ENCODE data around the gene AMZ2.
A peak's percentile ranks its signal among the peaks of the same experiment; 100 is the strongest.

AMZ2 gene

GRCh38 chr17:68238164-68238870 lies 9.5 kb upstream of the AMZ2 start:
- no peak for DNase-seq (ENCODE audit: low read depth)
- TF ChIP-seq CTCF (IDR thresholded peaks at IDR 0.05; ENCODE audit: insufficient read depth, low read depth, low read length, missing control alignments) = no peak
- H3K4me3 ChIP-seq (ENCODE audit: low read length) = no peak overlapping the region

GRCh38 chr17:68238871-68239253 lies 9.0 kb upstream of the AMZ2 start:
- H3K4me3 ChIP-seq (ENCODE audit: low read length) = no peak overlapping the region
- no peak for DNase-seq (ENCODE audit: low read depth)

GRCh38 chr17:68239632-68240366 lies 8.0 kb upstream of the AMZ2 start:
- no peak for TF ChIP-seq CTCF (IDR thresholded peaks at IDR 0.05; ENCODE audit: insufficient read depth, low read depth, low read length, missing control alignments)
- no peak for DNase-seq (ENCODE audit: low read depth)
- H3K4me3 ChIP-seq (ENCODE audit: low read length) = no peak overlapping the region

More at GRCh38 chr17:68238871-68239253, 9.0 kb upstream of the AMZ2 start:
- no peak for TF ChIP-seq CTCF (IDR thresholded peaks at IDR 0.05; ENCODE audit: insufficient read depth, low read depth, low read length, missing control alignments)

- no peak for DNase-seq (ENCODE audit: low read depth)
- no peak overlapping the region for H3K4me3 ChIP-seq (ENCODE audit: low read length)
- TF ChIP-seq CTCF (IDR thresholded peaks at IDR 0.05; ENCODE audit: insufficient read depth, low read depth, low read length, missing control alignments) = no peak
Observed at GRCh38 chr17:68246271-68247028, 1.4 kb upstream of the AMZ2 start.

- peak; percentile 82 for DNase-seq (ENCODE audit: low read depth)
- TF ChIP-seq CTCF (IDR thresholded peaks at IDR 0.05; ENCODE audit: insufficient read depth, low read depth, low read length, missing control alignments) = no peak
- peak overlapping the region; percentile 83 for H3K4me3 ChIP-seq (ENCODE audit: low read length)
Observed at GRCh38 chr17:68248199-68248825, 469 bp downstream of the AMZ2 start.

- no peak for DNase-seq (ENCODE audit: low read depth)
- H3K4me3 ChIP-seq (ENCODE audit: low read length) = peak overlapping the region; percentile 83
- no peak for TF ChIP-seq CTCF (IDR thresholded peaks at IDR 0.05; ENCODE audit: insufficient read depth, low read depth, low read length, missing control alignments)
Observed at GRCh38 chr17:68248891-68249290, 1.0 kb downstream of the AMZ2 start.
